Measurements from ENCODE around the gene EBPL. TPM values are rescaled to one million over a fixed set of nuclear protein-coding genes. Genes with fewer than 3 reads are reported as not detected.

Gene EBPL
- total and polyA plus RNA-seq, 2 experiments from 2014 or later: 67.7 to 68.3 TPM

DNA sequence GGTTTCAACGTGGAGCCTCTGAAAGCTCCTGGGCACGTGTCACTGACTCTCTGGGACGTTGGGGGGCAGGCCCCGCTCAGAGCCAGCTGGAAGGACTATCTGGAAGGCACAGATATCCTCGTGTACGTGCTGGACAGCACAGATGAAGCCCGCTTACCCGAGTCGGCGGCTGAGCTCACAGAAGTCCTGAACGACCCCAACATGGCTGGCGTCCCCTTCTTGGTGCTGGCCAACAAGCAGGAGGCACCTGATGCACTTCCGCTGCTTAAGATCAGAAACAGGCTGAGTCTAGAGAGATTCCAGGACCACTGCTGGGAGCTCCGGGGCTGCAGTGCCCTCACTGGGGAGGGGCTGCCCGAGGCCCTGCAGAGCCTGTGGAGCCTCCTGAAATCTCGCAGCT, 60.7 kb downstream of the EBPL start:
- Histone ChIP-seq H3F3A (ENCODE audit: insufficient read depth) (no peaks in the 10 kb centered on the region), H2AFZ (no peak overlapping the region), H3K27me3 (replicated peaks; ENCODE audit: insufficient read depth) (no peaks in the 10 kb centered on the region), H3K27ac (no peak overlapping the region), H4K20me1 (ENCODE audit: insufficient read depth) (no peaks in the 10 kb centered on the region), H3K4me1 (ENCODE audit: insufficient read depth) (no peaks in the 10 kb centered on the region), H3K36me3 (ENCODE audit: low read depth) (no peaks in the 10 kb centered on the region), H3K9me2 (ENCODE audit: insufficient read depth) (no peaks in the 10 kb centered on the region), H3K79me2 (ENCODE audit: insufficient read depth) (no peaks in the 10 kb centered on the region), H3K4me2 (ENCODE audit: unreplicated experiment) (no peak overlapping the region), H3K9me3 (ENCODE audit: low read depth) (no peaks in the 10 kb centered on the region), H3K9ac (no peak overlapping the region), H3K4me3 (no peak overlapping the region)
- TF ChIP-seq EZH2phosphoT487 (IDR thresholded peaks at IDR 0.05; ENCODE audit: insufficient read depth, low read depth) (no peak), EZH2 (IDR thresholded peaks at IDR 0.05; ENCODE audit: insufficient read depth, poor library complexity, severe bottlenecking) (no peak)
- WGBS, 2 experiments (ENCODE audit: low coverage in 1 of 2, low lambda C conversion rate in 2 of 2, missing lambda C conversion rate in 2 of 2): 75 to 82% methylated on average over 16 of the region's 16 CpGs
- in situ Hi-C loops (cut with MboI): no loop called here
- no peak for DNase-seq

DNA sequence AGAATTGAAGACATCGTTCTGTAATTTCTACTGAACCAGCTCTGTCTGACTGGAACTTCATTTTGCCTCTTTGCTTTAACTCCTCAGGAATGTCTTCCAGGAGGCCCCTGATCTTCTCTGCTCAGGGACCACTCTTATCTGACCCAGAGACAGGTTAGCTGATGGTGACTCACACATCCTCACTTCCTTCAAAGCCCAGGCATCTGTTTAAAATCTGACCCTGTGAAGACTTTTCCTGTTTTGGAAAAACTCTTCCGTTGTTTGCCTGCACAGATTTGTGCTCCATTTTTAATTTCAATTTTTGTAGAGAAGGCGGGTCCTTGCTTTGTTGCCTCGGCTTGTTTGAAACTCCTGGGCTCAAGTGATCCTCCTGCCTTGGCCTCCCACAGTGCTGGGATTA, 61.3 kb downstream of the EBPL start:
- Histone ChIP-seq H3K36me3 (ENCODE audit: low read depth) (no peaks in the 10 kb centered on the region), H3K27me3 (replicated peaks; ENCODE audit: insufficient read depth) (no peaks in the 10 kb centered on the region), H3F3A (ENCODE audit: insufficient read depth) (no peaks in the 10 kb centered on the region), H3K9me3 (ENCODE audit: low read depth) (no peaks in the 10 kb centered on the region), H3K4me3 (no peak overlapping the region), H3K27ac (no peak overlapping the region), H3K9ac (no peak overlapping the region), H3K4me1 (ENCODE audit: insufficient read depth) (no peaks in the 10 kb centered on the region), H3K9me2 (ENCODE audit: insufficient read depth) (no peaks in the 10 kb centered on the region), H4K20me1 (ENCODE audit: insufficient read depth) (no peaks in the 10 kb centered on the region), H3K79me2 (ENCODE audit: insufficient read depth) (no peaks in the 10 kb centered on the region), H3K4me2 (ENCODE audit: unreplicated experiment) (no peak overlapping the region), H2AFZ (no peak overlapping the region)
- in situ Hi-C loops (cut with MboI): no loop called here
- no peak for TF ChIP-seq EZH2 (IDR thresholded peaks at IDR 0.05; ENCODE audit: insufficient read depth, poor library complexity, severe bottlenecking)
- TF ChIP-seq EZH2phosphoT487 (IDR thresholded peaks at IDR 0.05; ENCODE audit: insufficient read depth, low read depth): no peak
- WGBS, 2 experiments (ENCODE audit: low coverage in 1 of 2, low lambda C conversion rate in 2 of 2, missing lambda C conversion rate in 2 of 2): 69 to 73% methylated on average over 4 of the region's 4 CpGs
- no peak for DNase-seq

DNA sequence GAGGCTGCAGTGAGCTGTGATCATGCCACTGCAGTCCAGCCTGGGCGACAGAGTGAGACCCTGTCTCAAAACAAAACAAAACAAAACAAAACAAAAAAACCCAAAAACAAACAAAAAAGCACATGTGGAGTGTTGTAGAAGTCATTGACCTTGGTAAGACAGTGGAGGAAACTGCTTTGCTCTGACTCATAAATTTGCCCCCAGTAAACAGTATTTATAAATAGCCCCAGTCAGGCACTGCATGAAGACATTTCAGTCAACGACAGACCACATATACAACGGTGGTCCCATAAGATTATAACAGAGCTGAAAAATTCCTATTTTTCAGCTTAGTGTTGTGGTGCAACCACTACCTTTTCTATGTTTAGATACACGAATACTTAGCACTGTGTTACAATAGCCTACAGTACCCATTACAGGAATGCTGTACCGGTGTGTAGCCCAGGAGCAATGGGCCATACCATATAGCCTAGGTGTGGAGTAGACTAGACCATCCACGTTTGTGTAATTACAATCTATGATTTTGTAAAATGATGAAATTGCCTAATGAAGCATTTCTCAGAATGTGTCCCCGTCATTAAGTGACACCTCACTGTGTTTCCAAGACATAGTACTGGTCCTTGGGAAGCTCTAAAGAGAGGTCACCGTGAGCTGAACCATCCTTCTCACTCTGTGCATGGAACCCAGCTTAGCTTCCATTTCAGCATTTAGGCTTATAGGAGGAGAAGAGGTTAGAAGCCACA, 61.9 kb downstream of the EBPL start:
- 86 to 88% methylated on average over 8 of the region's 8 CpGs for WGBS, 2 experiments (ENCODE audit: low coverage in 1 of 2, low lambda C conversion rate in 2 of 2, missing lambda C conversion rate in 2 of 2)
- H3K4me1 ChIP-seq (ENCODE audit: insufficient read depth): no peaks in the 10 kb centered on the region
- no peaks in the 10 kb centered on the region for H3F3A ChIP-seq (ENCODE audit: insufficient read depth)
- TF ChIP-seq EZH2 (IDR thresholded peaks at IDR 0.05; ENCODE audit: insufficient read depth, poor library complexity, severe bottlenecking) (no peak), EZH2phosphoT487 (IDR thresholded peaks at IDR 0.05; ENCODE audit: insufficient read depth, low read depth) (no peak)
- H3K79me2 ChIP-seq (ENCODE audit: insufficient read depth): no peaks in the 10 kb centered on the region
- H3K4me3 ChIP-seq: no peak overlapping the region
- no peak for DNase-seq
- no peaks in the 10 kb centered on the region for H3K9me2 ChIP-seq (ENCODE audit: insufficient read depth)
- H3K36me3 ChIP-seq (ENCODE audit: low read depth): no peaks in the 10 kb centered on the region
- in situ Hi-C loops (cut with MboI): no loop called here
- no peaks in the 10 kb centered on the region for H3K27me3 ChIP-seq (replicated peaks; ENCODE audit: insufficient read depth)
- no peaks in the 10 kb centered on the region for H3K9me3 ChIP-seq (ENCODE audit: low read depth)
- no peaks in the 10 kb centered on the region for H4K20me1 ChIP-seq (ENCODE audit: insufficient read depth)
- no peak overlapping the region for H3K4me2 ChIP-seq (ENCODE audit: unreplicated experiment)
- H3K27ac ChIP-seq: no peak overlapping the region
- H3K9ac ChIP-seq: no peak overlapping the region
- H2AFZ ChIP-seq: no peak overlapping the region

DNA sequence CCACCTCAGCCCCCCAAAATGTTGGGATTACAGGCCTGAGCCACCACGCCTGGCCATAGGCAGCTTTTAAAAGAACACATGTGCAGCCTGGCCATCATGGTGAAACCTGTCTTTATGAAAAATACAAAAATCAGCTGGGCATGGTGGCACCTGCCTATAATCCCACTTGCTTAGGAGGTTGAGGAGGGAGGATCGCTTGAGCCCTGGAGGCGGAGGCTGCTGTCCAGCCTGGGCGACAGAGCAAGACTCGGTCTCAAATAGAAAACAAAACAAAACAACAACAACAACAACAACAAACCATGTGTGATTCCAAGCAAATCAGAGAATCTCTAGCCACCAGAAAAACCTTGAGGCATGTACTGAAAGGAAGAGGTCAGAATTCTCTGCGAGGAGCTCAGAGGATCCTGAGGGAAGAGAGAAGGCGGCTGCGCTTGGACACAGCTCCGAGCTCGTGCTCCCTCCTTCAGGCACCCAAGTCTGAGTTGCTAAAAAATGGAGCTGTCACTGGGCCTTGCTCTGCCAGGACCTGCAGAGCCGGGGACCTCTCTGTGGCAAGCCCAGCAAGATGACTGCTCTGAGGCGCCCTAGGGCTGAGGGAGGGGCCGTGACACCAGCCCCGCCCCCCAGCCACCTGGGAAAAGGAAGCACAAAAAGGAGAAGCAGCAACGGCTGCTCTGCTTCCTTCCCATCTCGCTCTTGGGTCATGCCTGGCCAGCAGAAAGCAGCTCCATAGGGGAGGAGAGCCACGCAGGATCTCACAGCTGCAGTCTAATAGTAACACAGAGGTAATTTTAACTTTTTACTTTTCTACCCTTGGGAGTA, 63.2 kb downstream of the EBPL start, which contains the start of gene ARL11:
TSS of gene ARL11 (plus strand) at position 677 of the 822 bp plus-strand sequence. CDS start 1,941 bp downstream, outside the sequence.
- H3F3A ChIP-seq (ENCODE audit: insufficient read depth): no peaks in the 10 kb centered on the region
- in situ Hi-C loops (cut with MboI): no loop called here
- H3K36me3 ChIP-seq (ENCODE audit: low read depth): no peaks in the 10 kb centered on the region
- H3K27me3 ChIP-seq (replicated peaks; ENCODE audit: insufficient read depth): no peaks in the 10 kb centered on the region
- no peaks in the 10 kb centered on the region for H3K9me3 ChIP-seq (ENCODE audit: low read depth)
- no peak within 1 kb of the TSS for H3K4me2 ChIP-seq (ENCODE audit: unreplicated experiment)
- TF ChIP-seq EZH2 (IDR thresholded peaks at IDR 0.05; ENCODE audit: insufficient read depth, poor library complexity, severe bottlenecking): no peak
- TF ChIP-seq EZH2phosphoT487 (IDR thresholded peaks at IDR 0.05; ENCODE audit: insufficient read depth, low read depth): no peak
- WGBS, 2 experiments (ENCODE audit: low coverage in 1 of 2, low lambda C conversion rate in 2 of 2, missing lambda C conversion rate in 2 of 2): 65 to 68% methylated on average over 17 of the region's 17 CpGs
- H3K9me2 ChIP-seq (ENCODE audit: insufficient read depth): no peaks in the 10 kb centered on the region
- H3K27ac ChIP-seq: no peak within 1 kb of the TSS
- H3K79me2 ChIP-seq (ENCODE audit: insufficient read depth): no peaks in the 10 kb centered on the region
- H3K4me3 ChIP-seq: no peak within 1 kb of the TSS
- no peak for DNase-seq
- 0 out of 2 replicates have a peak within 1 kb of the TSS, but pooled peaks have one; percentile 19 for H2AFZ ChIP-seq
- H3K4me1 ChIP-seq (ENCODE audit: insufficient read depth): no peaks in the 10 kb centered on the region
- no peak within 1 kb of the TSS for H3K9ac ChIP-seq
- no peaks in the 10 kb centered on the region for H4K20me1 ChIP-seq (ENCODE audit: insufficient read depth)

Data from GM23248 (cell line).